Peyer's patch (tissue), 4 donors: ENCODE results near the gene EFNA5. TPM values are rescaled to one million over a fixed set of nuclear protein-coding genes. Genes with fewer than 3 reads are reported as not detected.

Source experiments
- DNase-seq, 3 donors: peaks; one replicate each; pipeline ENCODE4 v3.0.0-alpha.2; 2017 to 2019
- H3K27ac ChIP-seq, 4 donors: fragments of 200-600 bp; sonication (generic); one replicate each; pipeline ENCODE4 v1.5.1; 2016 to 2019
- H3K27me3 ChIP-seq, 2 donors: fragments of 200-600 bp; sonication (generic); one replicate each; pipeline ENCODE4 v1.5.1; 2019
- H3K36me3 ChIP-seq, 3 donors: fragments of 200-600 bp; sonication (generic); one replicate each; pipeline ENCODE4 v1.5.1; 2016 to 2019
- H3K4me1 ChIP-seq, 4 donors: fragments of 200-600 bp; sonication (generic); one replicate each; pipeline ENCODE4 v1.5.1; 2016 to 2019
- H3K4me3 ChIP-seq, 4 donors: fragments of 200-600 bp; sonication (generic); 1 replicate in 3 of 4; 2 replicates in 1 of 4; pipeline ENCODE4 v1.5.1; 2016 to 2019; ENCODE audit warnings: mild to moderate bottlenecking in 1 of 4
- H3K9me3 ChIP-seq, 4 donors: fragments of 200-600 bp; sonication (generic); one replicate each; pipeline ENCODE4 v1.5.1; 2016 to 2019; ENCODE audit warnings: mild to moderate bottlenecking in 1 of 4
- CTCF ChIP-seq, 6 experiments: fragments of 450-650 bp in 4 of 6; fragments of 200-600 bp in 2 of 6; sonication (generic) in 1 of 6; IDR thresholded peaks; one replicate each; pipeline ENCODE4 v1.5.1; 2017 to 2019; ENCODE audit warnings: antibody characterized with exemption in 6 of 6, mild to moderate bottlenecking in 3 of 6, moderate library complexity in 1 of 6
- POLR2A ChIP-seq, 2 donors: fragments of 450-650 bp; IDR thresholded peaks; one replicate each; pipeline ENCODE4 v1.5.1; 2017; ENCODE audit warnings: antibody characterized with exemption in 2 of 2, mild to moderate bottlenecking in 2 of 2, moderate library complexity in 2 of 2
- total RNA-seq, 4 donors: library from RNA; depleted of rRNA; stranded (reverse); fragments of >200 nt; gene quantifications; one replicate each; pipeline ENCODE4 v1.1.0, GENCODE V29; 2016

EFNA5 gene
- total RNA-seq, 4 donors from 2014 or later: 1.1 to 27.5 (median 1.1) TPM; not detected in 1

GRCh38 chr5:107341376-107342084 lies 329.2 kb downstream of the EFNA5 start:
- peaks cover 0 to 6% (median 0%) of the 10 kb centered on the region in 4 donors for H3K9me3 ChIP-seq
- DNase-seq: no peak
- no peaks in the 10 kb centered on the region for H3K36me3 ChIP-seq
- no peaks in the 10 kb centered on the region for H3K27me3 ChIP-seq
- H3K27ac ChIP-seq: no peak overlapping the region
- no peaks in the 10 kb centered on the region for H3K4me1 ChIP-seq
- H3K4me3 ChIP-seq: no peak overlapping the region
- no peak for TF ChIP-seq CTCF (IDR thresholded peaks at IDR 0.05)

DNA sequence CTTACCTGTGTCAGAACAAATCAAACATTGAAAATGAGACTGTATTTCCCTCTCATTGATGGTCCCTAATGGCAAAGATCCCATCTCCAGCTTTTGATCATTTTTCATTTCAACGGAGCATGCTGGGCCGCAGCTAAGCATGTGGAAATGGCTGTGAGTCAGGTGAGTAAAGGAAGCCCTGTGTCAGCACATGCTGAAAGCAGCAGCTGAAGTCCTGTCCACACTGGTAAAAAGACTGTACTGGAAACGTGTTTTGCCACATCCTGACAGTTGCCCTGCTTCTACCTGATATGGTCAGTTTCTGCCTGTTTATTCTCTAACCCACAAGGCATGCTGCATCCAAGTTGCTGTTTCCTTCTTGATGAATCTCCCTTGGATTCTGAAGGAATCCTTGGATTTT lies 330.1 kb downstream of the EFNA5 start:
- TF ChIP-seq POLR2A (IDR thresholded peaks at IDR 0.05) (no peak), CTCF (IDR thresholded peaks at IDR 0.05) (no peak)
- Histone ChIP-seq H3K27me3 (no peaks in the 10 kb centered on the region), H3K4me3 (no peak overlapping the region), H3K9me3 (peaks cover 0 to 2% (median 0%) of the 10 kb centered on the region in 4 donors), H3K36me3 (no peaks in the 10 kb centered on the region), H3K4me1 (no peaks in the 10 kb centered on the region), H3K27ac (no peak overlapping the region)
- no peak for DNase-seq

DNA sequence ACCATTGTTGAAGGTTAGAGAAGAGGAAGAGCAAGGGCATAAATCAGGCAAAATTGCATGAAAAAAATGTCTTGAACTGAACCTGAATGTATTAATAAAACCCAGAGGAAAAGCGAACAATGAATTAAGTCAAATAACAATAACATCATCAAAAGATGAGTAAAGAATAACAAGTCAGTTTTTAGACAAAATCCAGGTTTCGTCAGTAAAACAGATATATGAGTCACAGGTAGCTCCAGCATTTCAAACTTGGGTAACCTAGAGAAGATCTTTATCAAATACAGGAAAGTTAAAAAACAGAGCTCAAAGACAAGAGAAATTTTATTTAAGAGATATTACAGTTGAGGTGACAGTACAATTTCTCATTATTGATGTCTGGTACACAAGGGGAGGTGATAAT lies 332.4 kb downstream of the EFNA5 start:
- no peaks in the 10 kb centered on the region for H3K36me3 ChIP-seq
- H3K27me3 ChIP-seq: no peaks in the 10 kb centered on the region
- DNase-seq: no peak
- no peaks in the 10 kb centered on the region for H3K9me3 ChIP-seq
- no peak overlapping the region for H3K4me3 ChIP-seq
- TF ChIP-seq POLR2A (IDR thresholded peaks at IDR 0.05) (no peak), CTCF (IDR thresholded peaks at IDR 0.05) (no peak)
- no peaks in the 10 kb centered on the region for H3K4me1 ChIP-seq
- no peak overlapping the region for H3K27ac ChIP-seq

GRCh38 chr5:107337281-107337680 lies 333.5 kb downstream of the EFNA5 start:
- TF ChIP-seq CTCF (IDR thresholded peaks at IDR 0.05): no peak
- no peak for TF ChIP-seq POLR2A (IDR thresholded peaks at IDR 0.05)
- Histone ChIP-seq H3K36me3 (no peaks in the 10 kb centered on the region), H3K4me1 (no peaks in the 10 kb centered on the region), H3K27me3 (no peaks in the 10 kb centered on the region), H3K9me3 (no peaks in the 10 kb centered on the region), H3K27ac (no peak overlapping the region), H3K4me3 (no peak overlapping the region)
- DNase-seq: peak in 1 of 3 donors; percentile 47

DNA sequence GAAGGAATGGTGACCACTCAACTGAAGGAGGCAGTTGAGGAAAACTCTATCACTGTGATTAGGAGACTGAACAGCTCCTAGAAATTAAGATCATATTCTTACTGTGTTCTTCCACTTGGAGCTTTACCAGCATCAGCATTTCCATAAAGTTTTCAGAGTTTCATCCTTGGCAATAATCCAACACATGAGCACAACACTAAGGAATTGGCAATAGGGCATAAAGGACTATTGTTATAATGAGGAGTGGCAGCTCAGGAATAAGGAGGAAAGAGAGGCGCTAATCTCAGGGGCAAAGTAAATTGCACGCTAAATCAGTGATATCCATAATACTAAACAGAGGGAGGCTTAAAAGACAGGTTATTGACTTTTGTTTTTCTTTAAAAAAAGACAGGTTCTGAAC lies 338.9 kb downstream of the EFNA5 start:
- H3K4me1 ChIP-seq: no peaks in the 10 kb centered on the region
- no peak overlapping the region for H3K4me3 ChIP-seq
- H3K27me3 ChIP-seq: no peaks in the 10 kb centered on the region
- H3K36me3 ChIP-seq: no peaks in the 10 kb centered on the region
- TF ChIP-seq POLR2A (IDR thresholded peaks at IDR 0.05) (no peak), CTCF (IDR thresholded peaks at IDR 0.05) (no peak)
- DNase-seq: no peak
- no peaks in the 10 kb centered on the region for H3K9me3 ChIP-seq
- H3K27ac ChIP-seq: no peak overlapping the region
